SK-N-SH (cell line): Measurements from ENCODE around the gene ABCC4. TPM values are rescaled to one million over a fixed set of nuclear protein-coding genes. Genes with fewer than 3 reads are reported as not detected.

Experiments used
- CTCF ChIA-PET: fragments of 300-600, 350-600 bp; formaldehyde crosslinking; extraction: SDS; loops from one replicate; lab custom pipeline; 2021; lab: Yijun Ruan, JAX
- POLR2A ChIA-PET: fragments of 350-600 bp; sonication (Branson Sonifier 250); formaldehyde crosslinking; extraction: SDS; loops from one replicate; lab custom pipeline; 2020; ENCODE audit warnings: antibody characterized with exemption, inconsistent platforms; lab: Yijun Ruan, JAX
- DNase-seq: peaks from one replicate; pipeline ENCODE4 v3.0.0; 2012
- H2AFZ ChIP-seq: fragments of 200-600 bp; sonication (generic); 2 replicates; pipeline ENCODE4 v1.8.1; 2016; ENCODE audit warnings: antibody characterized with exemption, mild to moderate bottlenecking, low read depth
- H3F3A ChIP-seq: fragments of 200-600 bp; sonication (generic); replicated peaks from 2 replicates; pipeline ENCODE3; 2016; ENCODE audit warnings: antibody characterized with exemption, mild to moderate bottlenecking; ENCODE audit not compliant: insufficient read depth
- H3K27ac ChIP-seq, 2 experiments: fragments of 200-500 bp in 1 of 2; fragments of 200-600 bp in 1 of 2; sonication (Bioruptor generic) in 1 of 2; sonication (generic), shearing (Covaris generic) in 1 of 2; 2 replicates each; pipeline versions ENCODE4 v1.5.1 to v1.6.1; 2014 to 2016; ENCODE audit warnings: low read depth in 2 of 2, inconsistent platforms in 1 of 2, low read length in 1 of 2, mild to moderate bottlenecking in 1 of 2, mixed read lengths in 1 of 2
- H3K27me3 ChIP-seq: fragments of 200-600 bp; sonication (generic), shearing (Covaris generic); 2 replicates; pipeline ENCODE4 v1.6.1; 2016; ENCODE audit warnings: mixed run types; ENCODE audit not compliant: insufficient read depth
- H3K36me3 ChIP-seq, 2 experiments: fragments of 200-500 bp in 1 of 2; fragments of 200-600 bp in 1 of 2; sonication (Bioruptor generic) in 1 of 2; sonication (generic) in 1 of 2; replicated peaks in 1 of 2; 2 replicates each; pipeline versions ENCODE3 to v1.5.1; 2014 to 2016; ENCODE audit warnings: low read length in 1 of 2, mild to moderate bottlenecking in 1 of 2; ENCODE audit not compliant: insufficient read depth in 2 of 2, control insufficient read depth in 1 of 2
- H3K4me1 ChIP-seq, 2 experiments: fragments of 200-500 bp in 1 of 2; fragments of 200-600 bp in 1 of 2; sonication (Bioruptor generic) in 1 of 2; sonication (generic), shearing (Covaris generic) in 1 of 2; 2 replicates each; pipeline versions ENCODE4 v1.5.1 to v1.6.1; 2014 to 2016; ENCODE audit warnings: low read depth in 1 of 2, low read length in 1 of 2, mixed run types in 1 of 2; ENCODE audit not compliant: insufficient read depth in 2 of 2, control insufficient read depth in 1 of 2
- H3K4me2 ChIP-seq: fragments of 200-600 bp; sonication (generic), shearing (Covaris generic); 2 replicates; pipeline ENCODE4 v1.6.1; 2017; ENCODE audit warnings: mixed run types
- H3K4me3 ChIP-seq, 2 experiments: fragments of 200-500 bp in 1 of 2; fragments of 200-600 bp in 1 of 2; sonication (Bioruptor generic) in 1 of 2; sonication (generic), shearing (Covaris generic) in 1 of 2; 2 replicates each; pipeline versions ENCODE4 v1.5.1 to v1.8.1; 2014 to 2016; ENCODE audit warnings: low read depth in 2 of 2, inconsistent platforms in 1 of 2, low read length in 1 of 2, mild to moderate bottlenecking in 1 of 2, mixed read lengths in 1 of 2, moderate library complexity in 1 of 2
- H3K79me2 ChIP-seq: fragments of 200-600 bp; sonication (generic); 2 replicates; pipeline ENCODE4 v1.8.1; 2017; ENCODE audit warnings: mild to moderate bottlenecking; ENCODE audit not compliant: insufficient read depth
- H3K9ac ChIP-seq: fragments of 200-600 bp; sonication (generic); 2 replicates; pipeline ENCODE4 v1.6.1; 2017; ENCODE audit warnings: mixed run types
- H3K9me2 ChIP-seq: fragments of 200-600 bp; sonication (generic); 2 replicates; pipeline ENCODE4 v1.6.1; 2017; ENCODE audit warnings: mixed run types
- H3K9me3 ChIP-seq: fragments of 200-600 bp; sonication (generic); 2 replicates; pipeline ENCODE4 v1.6.1; 2017; ENCODE audit warnings: mixed run types, mild to moderate bottlenecking, moderate library complexity
- H4K20me1 ChIP-seq: fragments of 200-600 bp; sonication (generic); 2 replicates; pipeline ENCODE4 v1.6.1; 2017; ENCODE audit warnings: mild to moderate bottlenecking, mixed run types; ENCODE audit not compliant: insufficient read depth
- CTCF ChIP-seq: fragments of 200-600 bp; sonication (generic); IDR thresholded peaks from 2 replicates; pipeline ENCODE4 v1.6.1; 2017; ENCODE audit warnings: antibody characterized with exemption, mild to moderate bottlenecking, moderate library complexity
- ELF1 ChIP-seq: IDR thresholded peaks from 2 replicates; pipeline ENCODE4 v1.4.0; 2012
- FOXM1 ChIP-seq: IDR thresholded peaks from 2 replicates; pipeline ENCODE4 v1.4.0; 2012; ENCODE audit warnings: low read depth, mild to moderate bottlenecking
- GATA2 ChIP-seq: sonication (generic); formaldehyde crosslinking; IDR thresholded peaks from 2 replicates; pipeline ENCODE4 v1.5.0; 2020; ENCODE audit warnings: mild to moderate bottlenecking, missing genetic modification reagents
- IRF3 ChIP-seq: fragments of 150-350 bp; IDR thresholded peaks from 2 replicates; pipeline ENCODE4 v1.6.1; 2016; ENCODE audit warnings: mild to moderate bottlenecking, low read depth, low read length
- JUND ChIP-seq: IDR thresholded peaks from 2 replicates; pipeline ENCODE4 v1.4.0; 2012
- MEF2A ChIP-seq: IDR thresholded peaks from 2 replicates; pipeline ENCODE4 v1.4.0; 2012; ENCODE audit warnings: low read depth, borderline replicate concordance
- NFIC ChIP-seq: IDR thresholded peaks from 2 replicates; pipeline ENCODE4 v1.4.0; 2012; ENCODE audit warnings: borderline replicate concordance
- POLR2AphosphoS5 ChIP-seq: IDR thresholded peaks from 2 replicates; pipeline ENCODE4 v1.6.1; 2012; ENCODE audit warnings: low read depth, low read length
- RAD21 ChIP-seq: IDR thresholded peaks from 2 replicates; pipeline ENCODE4 v1.6.1; 2012; ENCODE audit warnings: mild to moderate bottlenecking, low read length
- RCOR1 ChIP-seq: fragments of 150-350 bp; IDR thresholded peaks from 2 replicates; pipeline ENCODE4 v1.6.1; 2017; ENCODE audit warnings: antibody characterized with exemption, low read length
- RFX5 ChIP-seq: IDR thresholded peaks from 2 replicates; pipeline ENCODE4 v1.6.1; 2012; ENCODE audit warnings: mild to moderate bottlenecking, improper control_type of control experiment, low read length
- RXRA ChIP-seq: IDR thresholded peaks from 2 replicates; pipeline ENCODE4 v1.4.0; 2012; ENCODE audit warnings: low read depth, mild to moderate bottlenecking, borderline replicate concordance
- SMC3 ChIP-seq: IDR thresholded peaks from 2 replicates; pipeline ENCODE4 v1.6.1; 2012; ENCODE audit warnings: low read depth, low read length, improper control_type of control experiment
- TAF1 ChIP-seq: IDR thresholded peaks from 2 replicates; pipeline ENCODE4 v1.6.1; 2012; ENCODE audit warnings: low read depth, mild to moderate bottlenecking, low read length, moderate library complexity, borderline replicate concordance
- TCF12 ChIP-seq: IDR thresholded peaks from 2 replicates; pipeline ENCODE4 v1.4.0; 2012
- TEAD4 ChIP-seq: IDR thresholded peaks from 2 replicates; pipeline ENCODE4 v1.4.0; 2012; ENCODE audit warnings: mild to moderate bottlenecking, borderline replicate concordance; ENCODE audit not compliant: insufficient read depth
- USF2 ChIP-seq: fragments of 150-350 bp; IDR thresholded peaks from 2 replicates; pipeline ENCODE4 v1.6.1; 2017; ENCODE audit warnings: antibody characterized with exemption, low read length, low read depth, borderline replicate concordance
- YY1 ChIP-seq: IDR thresholded peaks from 2 replicates; pipeline ENCODE4 v1.4.0; 2012; ENCODE audit warnings: low read depth, mild to moderate bottlenecking
- WGBS: methylation state at CpG from one replicate; pipeline ENCODE4 v1.1.6; 2017; ENCODE audit warnings: low lambda C conversion rate; 5-methylcytosine and 5-hydroxymethylcytosine counted together
- polyA plus RNA-seq, 3 experiments: library from polyadenylated mRNA; depleted of rRNA; stranded (reverse); fragments of >200 nt; gene quantifications; 2 replicates each; pipeline ENCODE4 v1.2.3, GENCODE V29; 2012

ABCC4 gene
- polyA plus RNA-seq, 1 of the 3 experiments (the other 2 are of a cell fraction): 7.8 TPM

DNA sequence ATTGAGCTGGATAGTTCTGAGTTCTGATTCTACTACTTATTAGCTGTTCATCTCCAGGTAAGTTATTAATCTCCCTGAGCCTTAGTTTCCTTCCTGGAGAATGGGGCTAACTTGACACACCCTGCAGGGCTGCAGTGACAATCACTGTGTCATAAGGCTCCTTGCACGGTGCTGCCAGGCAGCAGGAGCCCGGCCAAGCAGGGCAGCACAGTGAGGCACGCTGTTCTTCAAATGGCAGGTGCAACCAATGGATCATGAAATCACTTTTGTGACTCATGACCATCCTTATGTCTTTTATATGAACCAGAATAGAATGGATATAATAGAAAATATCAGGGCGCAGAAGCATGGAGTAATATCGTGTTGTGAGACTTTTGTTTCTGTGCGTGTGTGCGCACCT, 242.6 kb downstream of the ABCC4 start:
- H3K9me2 ChIP-seq: no peaks in the 10 kb centered on the region
- H3K4me2 ChIP-seq: no peak overlapping the region
- WGBS: 92% methylated on average over 7 of the region's 7 CpGs
- H3F3A ChIP-seq: no peaks in the 10 kb centered on the region
- DNase-seq: no peak
- no peak overlapping the region for H3K4me3 ChIP-seq
- no peaks in the 10 kb centered on the region for H3K9me3 ChIP-seq
- H3K27ac ChIP-seq: no peak overlapping the region
- no peak overlapping the region for H2AFZ ChIP-seq
- no peaks in the 10 kb centered on the region for H3K4me1 ChIP-seq
- CTCF ChIA-PET: no interaction called here
- no peaks in the 10 kb centered on the region for H3K36me3 ChIP-seq
- TF ChIP-seq CTCF: no peak
- TF ChIP-seq RXRA: no peak
- no peak for TF ChIP-seq JUND
- no peak for TF ChIP-seq RCOR1
- TF ChIP-seq GATA2 (CRISPR knock-in tag): no peak
- no peak for TF ChIP-seq USF2
- no peak for TF ChIP-seq NFIC
- TF ChIP-seq YY1: no peak
- no peak for TF ChIP-seq IRF3
- TF ChIP-seq TEAD4: no peak
- TF ChIP-seq ELF1: no peak
- TF ChIP-seq TCF12: no peak
- no peak for TF ChIP-seq POLR2AphosphoS5
- no peak for TF ChIP-seq RAD21
- no peak for TF ChIP-seq FOXM1
- TF ChIP-seq RFX5: no peak
- no peak for TF ChIP-seq TAF1
- no peak for TF ChIP-seq MEF2A
- no peak for TF ChIP-seq SMC3
- H4K20me1 ChIP-seq: no peaks in the 10 kb centered on the region
- POLR2A ChIA-PET: no interaction called here
- H3K9ac ChIP-seq: no peak overlapping the region
- no peaks in the 10 kb centered on the region for H3K79me2 ChIP-seq
- no peaks in the 10 kb centered on the region for H3K27me3 ChIP-seq
